HFFc6 (cell line): ENCODE results near the gene WDR54. TPM values are rescaled to one million over a fixed set of nuclear protein-coding genes. Genes with fewer than 3 reads are reported as not detected.

Experiments used
- DNase-seq: peaks from one replicate; pipeline ENCODE4 v3.0.0-alpha.2; 2018
- H3K27ac Mint-ChIP-seq: 2 replicates; pipeline ENCODE4 v1.8.0; 2020; ENCODE audit warnings: mild to moderate bottlenecking, mixed read lengths
- H3K27me3 Mint-ChIP-seq: 2 replicates; pipeline ENCODE4 v1.8.0; 2021; ENCODE audit warnings: mild to moderate bottlenecking, moderate library complexity, mixed read lengths; ENCODE audit not compliant: insufficient read depth
- H3K36me3 Mint-ChIP-seq: 2 replicates; pipeline ENCODE4 v1.8.0; 2021; ENCODE audit warnings: low read depth, mixed read lengths
- H3K4me1 Mint-ChIP-seq: 2 replicates; pipeline ENCODE4 v1.8.0; 2020; ENCODE audit warnings: low read depth, mixed read lengths
- H3K4me3 Mint-ChIP-seq: 2 replicates; pipeline ENCODE4 v1.8.0; 2020; ENCODE audit warnings: mild to moderate bottlenecking, moderate library complexity, mixed read lengths
- H3K9me3 Mint-ChIP-seq: 2 replicates; pipeline ENCODE4 v1.8.0; 2020; ENCODE audit warnings: mild to moderate bottlenecking, mixed read lengths
- total RNA-seq, 6 experiments: library from RNA; stranded (reverse); fragmentation: NEBNext Ultra II Directional; extraction: Animal tissue kit (Norgen Biotek cat#: 25700); gene quantifications; 2 replicates in 1 of 6; 3 replicates in 5 of 6; pipeline ENCODE4 v1.2.3, GENCODE V29; 2021
- TF ChIP-seq, protein P1 (sequence below): fragments of 200-600 bp; sonication (generic); IDR thresholded peaks from 2 replicates; pipeline ENCODE4 v1.5.0; 2021; ENCODE audit warnings: antibody characterized with exemption, mild to moderate bottlenecking

WDR54 gene
- total RNA-seq, 6 experiments from 2014 or later: 30.7 to 37.7 (median 33.4) TPM

GRCh38 chr2:74414881-74415761 lies 6.4 kb upstream of the WDR54 start:
- Mint-ChIP-seq H3K27ac (peak overlapping the region; percentile 18; the same call in 1 of the 2 replicates), H3K27me3 (no peaks in the 10 kb centered on the region; the same call in 1 of the 2 replicates), H3K36me3 (no peaks in the 10 kb centered on the region), H3K9me3 (no peaks in the 10 kb centered on the region), H3K4me3 (peak overlapping the region; percentile 73; the same call in 1 of the 2 replicates), H3K4me1 (peaks cover 4% of the 10 kb centered on the region; the same call in 1 of the 2 replicates)
- TF ChIP-seq, protein P1, sequence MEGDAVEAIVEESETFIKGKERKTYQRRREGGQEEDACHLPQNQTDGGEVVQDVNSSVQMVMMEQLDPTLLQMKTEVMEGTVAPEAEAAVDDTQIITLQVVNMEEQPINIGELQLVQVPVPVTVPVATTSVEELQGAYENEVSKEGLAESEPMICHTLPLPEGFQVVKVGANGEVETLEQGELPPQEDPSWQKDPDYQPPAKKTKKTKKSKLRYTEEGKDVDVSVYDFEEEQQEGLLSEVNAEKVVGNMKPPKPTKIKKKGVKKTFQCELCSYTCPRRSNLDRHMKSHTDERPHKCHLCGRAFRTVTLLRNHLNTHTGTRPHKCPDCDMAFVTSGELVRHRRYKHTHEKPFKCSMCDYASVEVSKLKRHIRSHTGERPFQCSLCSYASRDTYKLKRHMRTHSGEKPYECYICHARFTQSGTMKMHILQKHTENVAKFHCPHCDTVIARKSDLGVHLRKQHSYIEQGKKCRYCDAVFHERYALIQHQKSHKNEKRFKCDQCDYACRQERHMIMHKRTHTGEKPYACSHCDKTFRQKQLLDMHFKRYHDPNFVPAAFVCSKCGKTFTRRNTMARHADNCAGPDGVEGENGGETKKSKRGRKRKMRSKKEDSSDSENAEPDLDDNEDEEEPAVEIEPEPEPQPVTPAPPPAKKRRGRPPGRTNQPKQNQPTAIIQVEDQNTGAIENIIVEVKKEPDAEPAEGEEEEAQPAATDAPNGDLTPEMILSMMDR: peak; percentile 54; the same call in 1 of the 2 replicates
- DNase-seq: no peak

DNA sequence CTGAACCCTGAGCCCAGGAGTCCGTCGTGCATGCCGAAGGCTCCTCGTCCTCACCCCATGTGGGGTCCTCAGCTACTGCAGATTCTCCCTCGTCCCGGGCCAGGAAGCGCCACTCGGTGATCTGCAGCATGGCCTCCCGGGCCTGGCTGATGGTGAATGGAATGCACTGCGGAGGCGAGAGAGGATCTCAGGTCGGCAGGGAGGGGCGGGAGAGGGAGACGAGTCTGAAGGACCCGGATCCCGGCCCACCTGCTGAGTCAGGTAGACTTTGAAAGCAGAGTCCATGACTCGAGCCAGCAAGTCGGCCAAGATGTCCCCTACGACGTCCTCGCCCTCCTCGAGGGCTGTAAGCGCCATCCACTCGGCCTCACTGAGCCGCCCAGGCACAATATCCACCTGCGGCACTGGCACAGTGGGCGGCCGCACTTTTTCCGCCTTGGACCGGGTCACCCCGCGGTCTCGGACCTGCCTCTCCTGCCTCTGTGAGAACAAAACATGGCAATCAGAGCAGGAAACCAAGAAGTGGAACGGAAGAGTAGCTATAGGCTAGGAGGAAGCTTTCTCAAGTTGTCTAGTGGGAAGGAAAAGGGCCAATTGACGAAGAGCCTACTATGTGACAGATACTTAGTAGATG lies 5.7 kb upstream of the WDR54 start:
- DNase-seq: no peak
- no peaks in the 10 kb centered on the region; the same call in 1 of the 2 replicates for H3K27me3 Mint-ChIP-seq
- peak overlapping the region; percentile 62; the same call in 1 of the 2 replicates for H3K4me3 Mint-ChIP-seq
- H3K9me3 Mint-ChIP-seq: no peaks in the 10 kb centered on the region
- H3K27ac Mint-ChIP-seq: no peak overlapping the region
- H3K36me3 Mint-ChIP-seq: no peaks in the 10 kb centered on the region
- TF ChIP-seq, protein P1: no peak
- peaks cover 4% of the 10 kb centered on the region for H3K4me1 Mint-ChIP-seq

DNA sequence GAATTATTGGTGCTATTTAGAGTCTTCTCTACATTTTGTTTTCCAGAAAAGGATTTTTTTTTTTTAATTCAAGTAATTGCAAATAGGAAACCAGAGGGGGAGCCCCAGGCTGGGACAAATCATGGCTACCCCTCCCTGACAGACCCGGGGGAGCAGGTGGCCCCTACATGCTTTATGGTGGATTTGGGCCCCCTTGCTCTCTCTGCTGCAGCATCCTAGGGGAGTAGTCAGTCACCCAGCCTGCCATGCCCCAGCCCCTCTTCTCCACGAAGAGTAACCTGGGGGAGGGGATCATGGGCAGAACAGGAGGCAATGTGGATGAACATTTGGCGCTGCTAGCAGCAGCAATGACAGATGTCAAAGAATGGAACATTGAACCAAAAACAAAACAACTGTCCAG lies 4.8 kb upstream of the WDR54 start:
- no peaks in the 10 kb centered on the region; the same call in 1 of the 2 replicates for H3K27me3 Mint-ChIP-seq
- DNase-seq: no peak

DNA sequence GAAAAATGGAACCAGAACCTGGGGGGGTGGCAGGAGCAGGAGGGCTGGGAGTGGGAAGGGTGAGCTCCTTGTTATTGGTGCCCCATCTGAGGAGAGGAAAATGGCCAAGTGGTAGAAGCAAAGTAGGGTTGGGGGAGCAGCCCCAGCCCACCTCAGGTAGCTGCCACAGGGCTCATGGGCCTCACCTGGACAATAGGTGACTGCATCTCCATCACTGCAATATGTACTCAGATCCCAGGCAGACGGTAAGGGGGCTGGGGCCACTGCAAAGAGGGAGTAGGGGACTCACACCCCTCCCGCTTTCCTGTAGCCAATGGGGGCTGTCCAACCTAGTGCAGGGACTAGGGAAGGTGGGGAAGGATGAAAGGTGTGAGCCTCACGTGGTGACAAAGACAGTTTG lies 4.3 kb upstream of the WDR54 start:
- Mint-ChIP-seq H3K36me3 (no peaks in the 10 kb centered on the region), H3K27me3 (no peaks in the 10 kb centered on the region; the same call in 1 of the 2 replicates), H3K4me1 (peaks cover 10% of the 10 kb centered on the region), H3K4me3 (no peak overlapping the region), H3K27ac (no peak overlapping the region), H3K9me3 (no peaks in the 10 kb centered on the region)
- TF ChIP-seq, protein P1: no peak
- DNase-seq: no peak

More for the DNA sequence above, 4.8 kb upstream of the WDR54 start:
- no peaks in the 10 kb centered on the region for H3K36me3 Mint-ChIP-seq
- no peaks in the 10 kb centered on the region for H3K9me3 Mint-ChIP-seq
- no peak overlapping the region for H3K27ac Mint-ChIP-seq
- TF ChIP-seq, protein P1: peak; percentile 43
- peaks cover 7% of the 10 kb centered on the region for H3K4me1 Mint-ChIP-seq
- H3K4me3 Mint-ChIP-seq: no peak overlapping the region

DNA sequence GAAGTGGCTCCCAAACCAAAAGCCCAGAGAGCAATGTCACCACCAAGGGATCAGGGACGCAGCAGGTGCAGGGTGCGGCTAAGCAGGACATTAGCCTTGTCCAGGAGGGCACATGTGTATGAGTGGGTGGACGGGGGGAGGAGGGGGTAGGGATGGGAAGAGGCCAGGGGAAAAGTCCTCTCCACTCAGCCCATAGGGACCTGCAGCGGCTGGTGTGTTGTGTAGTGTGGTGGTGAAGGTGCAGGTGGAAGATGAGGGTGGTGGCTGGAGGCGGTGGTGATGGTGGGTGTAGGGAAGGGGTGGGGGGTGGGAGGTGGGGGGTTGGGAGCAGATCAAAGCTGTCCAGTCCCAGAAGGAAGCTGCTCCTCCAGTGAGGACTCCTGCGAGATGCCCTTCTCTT lies 3.8 kb upstream of the WDR54 start:
- peaks cover 16% of the 10 kb centered on the region for H3K4me1 Mint-ChIP-seq
- H3K9me3 Mint-ChIP-seq: no peaks in the 10 kb centered on the region
- no peak overlapping the region for H3K4me3 Mint-ChIP-seq
- DNase-seq: no peak
- no peaks in the 10 kb centered on the region; the same call in 1 of the 2 replicates for H3K27me3 Mint-ChIP-seq
- TF ChIP-seq, protein P1: no peak
- H3K36me3 Mint-ChIP-seq: no peaks in the 10 kb centered on the region
- H3K27ac Mint-ChIP-seq: no peak overlapping the region
